ENCODE measurements around the gene APBA2. TPM values are rescaled to one million over a fixed set of nuclear protein-coding genes. Genes with fewer than 3 reads are reported as not detected.

APBA2 gene
- total and polyA plus RNA-seq, 7 donors = 0.06 to 0.36 (median 0.08) TPM; not detected in 2

DNA sequence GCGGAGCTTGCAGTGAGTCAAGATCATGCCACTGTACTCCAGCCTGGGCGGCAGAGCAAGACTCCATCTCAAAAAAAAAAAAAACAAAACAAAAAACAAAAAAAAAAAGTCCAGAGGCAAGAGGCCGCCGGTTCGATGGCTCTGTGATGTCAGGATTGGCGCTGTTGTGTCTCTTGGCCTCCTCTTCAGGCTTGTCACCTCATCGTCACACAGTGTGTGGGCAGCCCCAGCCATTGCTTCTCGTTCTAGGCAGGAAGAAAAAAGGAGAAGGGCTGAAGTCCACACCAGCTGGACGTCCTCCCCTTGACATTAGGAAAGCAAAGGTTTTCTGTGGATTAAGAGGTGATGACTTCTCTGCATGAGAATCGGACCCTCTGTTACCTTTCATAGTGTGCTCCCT lies 192.8 kb downstream of the APBA2 start:
- 82 to 90% (median 88%) methylated on average over 10 of the region's 10 CpGs for WGBS, 3 donors
- DNase-seq (no peak), ATAC-seq (no peak)
- no peaks in the 10 kb centered on the region for H3K4me1 ChIP-seq
- TF ChIP-seq, protein P1, sequence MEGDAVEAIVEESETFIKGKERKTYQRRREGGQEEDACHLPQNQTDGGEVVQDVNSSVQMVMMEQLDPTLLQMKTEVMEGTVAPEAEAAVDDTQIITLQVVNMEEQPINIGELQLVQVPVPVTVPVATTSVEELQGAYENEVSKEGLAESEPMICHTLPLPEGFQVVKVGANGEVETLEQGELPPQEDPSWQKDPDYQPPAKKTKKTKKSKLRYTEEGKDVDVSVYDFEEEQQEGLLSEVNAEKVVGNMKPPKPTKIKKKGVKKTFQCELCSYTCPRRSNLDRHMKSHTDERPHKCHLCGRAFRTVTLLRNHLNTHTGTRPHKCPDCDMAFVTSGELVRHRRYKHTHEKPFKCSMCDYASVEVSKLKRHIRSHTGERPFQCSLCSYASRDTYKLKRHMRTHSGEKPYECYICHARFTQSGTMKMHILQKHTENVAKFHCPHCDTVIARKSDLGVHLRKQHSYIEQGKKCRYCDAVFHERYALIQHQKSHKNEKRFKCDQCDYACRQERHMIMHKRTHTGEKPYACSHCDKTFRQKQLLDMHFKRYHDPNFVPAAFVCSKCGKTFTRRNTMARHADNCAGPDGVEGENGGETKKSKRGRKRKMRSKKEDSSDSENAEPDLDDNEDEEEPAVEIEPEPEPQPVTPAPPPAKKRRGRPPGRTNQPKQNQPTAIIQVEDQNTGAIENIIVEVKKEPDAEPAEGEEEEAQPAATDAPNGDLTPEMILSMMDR (IDR thresholded peaks at IDR 0.05) = no peak
- no peaks in the 10 kb centered on the region for H3K36me3 ChIP-seq (ENCODE audit: insufficient read depth in 1 of 2, low read depth in 1 of 2)
- intact Hi-C loops (cut with DNase I) = no loop called here
- H3K27me3 ChIP-seq (ENCODE audit: insufficient read depth in 3 of 3, low read length in 2 of 3) = peaks cover 0 to 2% (median 0%) of the 10 kb centered on the region in 3 donors
- no peak overlapping the region for H3K27ac ChIP-seq
- H3K4me3 ChIP-seq = no peak overlapping the region
- no peaks in the 10 kb centered on the region for H3K9me3 ChIP-seq

DNA sequence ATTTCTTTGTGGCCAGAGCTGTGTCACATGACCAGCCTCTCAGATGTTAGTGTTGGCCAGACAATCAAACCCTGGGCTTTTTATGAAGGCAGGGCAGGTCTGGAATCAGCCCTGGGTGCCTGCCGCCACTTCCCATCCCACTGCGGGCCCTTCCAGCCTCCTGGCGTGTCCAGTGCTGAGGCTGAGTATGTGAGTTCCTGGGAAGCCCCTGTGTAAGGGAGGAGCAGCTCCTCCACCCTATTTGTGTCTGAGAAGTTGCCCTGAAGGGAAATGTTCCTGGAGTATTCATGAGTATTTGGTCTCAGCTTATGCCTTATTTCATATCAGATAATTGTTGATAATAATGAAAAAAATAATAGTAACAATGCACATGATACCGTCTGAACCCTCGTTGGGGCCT lies 193.7 kb downstream of the APBA2 start:
- 88 to 90% (median 89%) methylated on average over 5 of the region's 5 CpGs for WGBS, 3 donors
- H3K27ac ChIP-seq = no peak overlapping the region
- H3K27me3 ChIP-seq (ENCODE audit: insufficient read depth in 3 of 3, low read length in 2 of 3) = peaks cover 0 to 2% (median 0%) of the 10 kb centered on the region in 3 donors
- peaks cover under 1% of the 10 kb centered on the region for H3K9me3 ChIP-seq
- intact Hi-C loops (cut with DNase I) = no loop called here
- no peak for ATAC-seq
- no peak for DNase-seq
- H3K4me1 ChIP-seq = no peaks in the 10 kb centered on the region
- no peak overlapping the region for H3K4me3 ChIP-seq
- no peaks in the 10 kb centered on the region for H3K36me3 ChIP-seq (ENCODE audit: insufficient read depth in 1 of 2, low read depth in 1 of 2)
- TF ChIP-seq, protein P1 (IDR thresholded peaks at IDR 0.05) = no peak

DNA sequence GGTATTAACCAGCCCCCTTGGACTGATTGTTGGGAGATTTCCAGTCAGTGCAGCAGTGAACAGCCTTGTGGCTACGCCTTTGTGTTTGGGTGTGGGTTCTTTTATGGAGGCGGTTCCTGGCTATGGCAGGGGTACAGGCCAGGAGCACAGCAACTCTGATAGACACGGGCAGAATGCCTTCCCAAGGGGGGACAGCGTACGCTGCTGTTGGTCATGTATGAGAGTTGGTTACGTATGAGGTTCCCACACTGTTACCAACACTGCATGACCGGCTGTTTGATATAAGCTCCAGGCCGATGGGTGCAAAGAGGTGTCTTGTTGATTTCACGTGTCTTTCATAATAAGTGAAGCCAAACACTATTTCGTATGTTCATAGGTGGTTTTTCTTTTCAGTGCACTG lies 196.0 kb downstream of the APBA2 start:
- no peaks in the 10 kb centered on the region for H3K4me1 ChIP-seq
- intact Hi-C loops (cut with DNase I) = no loop called here
- DNase-seq (no peak), ATAC-seq (no peak)
- H3K4me3 ChIP-seq = no peak overlapping the region
- TF ChIP-seq, protein P1 (IDR thresholded peaks at IDR 0.05) = no peak
- peaks cover 0 to 2% (median 0%) of the 10 kb centered on the region in 3 donors for H3K27me3 ChIP-seq (ENCODE audit: insufficient read depth in 3 of 3, low read length in 2 of 3)
- H3K27ac ChIP-seq = no peak overlapping the region
- 85 to 94% (median 87%) methylated on average over 10 of the region's 10 CpGs for WGBS, 3 donors
- H3K36me3 ChIP-seq (ENCODE audit: insufficient read depth in 1 of 2, low read depth in 1 of 2) = no peaks in the 10 kb centered on the region
- H3K9me3 ChIP-seq = peaks cover 4% of the 10 kb centered on the region

DNA sequence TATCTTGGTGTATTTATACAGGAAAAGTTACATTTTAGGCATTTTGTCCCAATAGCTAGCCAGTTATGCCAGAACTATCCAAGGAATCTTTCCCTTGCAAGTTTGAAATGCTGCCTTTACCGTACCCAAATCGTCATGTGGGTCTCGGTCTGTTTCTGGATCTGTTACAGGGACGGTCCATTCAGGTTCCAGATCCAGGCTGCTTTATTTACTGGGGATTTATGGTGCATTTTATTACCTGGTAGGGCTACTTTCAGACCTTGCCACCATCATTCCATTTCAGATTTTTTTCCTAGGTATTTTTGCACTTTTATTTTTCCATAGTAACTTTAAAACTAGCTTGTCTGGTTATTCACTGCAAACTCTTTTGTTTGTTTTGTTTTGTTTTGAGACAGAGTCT lies 197.4 kb downstream of the APBA2 start:
- TF ChIP-seq, protein P1 (IDR thresholded peaks at IDR 0.05) = no peak
- no peak overlapping the region for H3K27ac ChIP-seq
- intact Hi-C loops (cut with DNase I) = no loop called here
- DNase-seq (no peak), ATAC-seq (no peak)
- no peaks in the 10 kb centered on the region for H3K36me3 ChIP-seq (ENCODE audit: insufficient read depth in 1 of 2, low read depth in 1 of 2)
- 85 to 88% (median 86%) methylated on average over 4 of the region's 4 CpGs for WGBS, 3 donors
- peaks cover 4% of the 10 kb centered on the region for H3K9me3 ChIP-seq
- H3K4me3 ChIP-seq = no peak overlapping the region
- H3K4me1 ChIP-seq = no peaks in the 10 kb centered on the region
- H3K27me3 ChIP-seq (ENCODE audit: insufficient read depth in 3 of 3, low read length in 2 of 3) = peaks cover 0 to 2% (median 0%) of the 10 kb centered on the region in 3 donors

DNA sequence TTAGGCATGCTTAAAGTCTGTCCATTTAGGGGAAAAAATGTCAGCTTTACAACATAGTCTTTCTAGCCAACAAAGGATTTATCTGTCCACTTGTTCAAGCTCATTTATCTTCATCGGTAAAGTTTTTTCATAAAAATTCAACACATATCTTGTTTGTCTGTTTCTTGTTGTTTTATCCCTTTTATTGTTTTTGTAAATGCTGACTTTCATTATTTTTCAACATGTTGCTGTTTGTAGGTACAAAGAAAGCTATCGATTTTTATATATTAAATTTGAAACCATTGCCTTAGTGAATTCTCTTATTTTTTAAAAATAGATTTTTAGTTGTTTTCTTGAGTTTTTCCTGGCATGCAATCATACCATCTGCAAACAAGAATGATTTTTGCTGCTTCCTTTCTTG lies 198.1 kb downstream of the APBA2 start:
- intact Hi-C loops (cut with DNase I) = no loop called here
- no peak for ATAC-seq
- Histone ChIP-seq H3K36me3 (ENCODE audit: insufficient read depth in 1 of 2, low read depth in 1 of 2) (no peaks in the 10 kb centered on the region), H3K27me3 (ENCODE audit: insufficient read depth in 3 of 3, low read length in 2 of 3) (no peaks in the 10 kb centered on the region), H3K9me3 (peaks cover 4% of the 10 kb centered on the region), H3K27ac (no peak overlapping the region), H3K4me1 (no peaks in the 10 kb centered on the region), H3K4me3 (no peak overlapping the region)
- no peak for DNase-seq
- TF ChIP-seq, protein P1 (IDR thresholded peaks at IDR 0.05) = no peak
- WGBS, 3 donors = 85 to 92% (median 86%) methylated on average over 2 of the region's 2 CpGs

All from psoas muscle (tissue), 8 donors.